GM20000 (cell line): ENCODE results near the gene TPBGL.

Source experiments
- DNase-seq: peaks from one replicate; pipeline ENCODE4 v3.0.0; 2012; ENCODE audit warnings: low spot score
- CTCF ChIP-seq: IDR thresholded peaks from 2 replicates; pipeline ENCODE4 v1.5.1; 2012; ENCODE audit warnings: mild to moderate bottlenecking, control low read depth; ENCODE audit errors: extremely low read depth, missing control alignments

Gene TPBGL

GRCh38 chr11:75208446-75208845 lies 32.1 kb upstream of the TPBGL start:
- DNase-seq: no peak
- no peak for TF ChIP-seq CTCF

DNA sequence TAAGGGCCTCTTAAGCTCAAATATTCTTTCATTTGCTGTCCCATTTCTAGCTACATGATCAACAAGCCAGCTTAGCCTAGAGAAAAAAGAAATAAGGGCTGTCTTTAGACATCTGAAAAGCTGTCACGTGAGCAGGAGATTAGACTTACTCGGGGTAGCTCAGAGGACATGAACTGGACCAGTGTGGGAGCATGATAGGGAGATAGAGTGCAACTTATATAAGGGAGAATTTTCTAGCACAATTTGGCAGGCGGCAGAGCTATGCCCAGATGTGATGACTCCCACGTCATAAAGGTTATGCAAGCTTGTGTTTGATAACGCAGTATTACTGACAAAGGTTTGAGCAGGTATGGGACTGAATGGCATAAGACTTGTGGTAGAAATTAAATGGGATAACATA lies 28.2 kb upstream of the TPBGL start:
- DNase-seq: no peak
- TF ChIP-seq CTCF: no peak

DNA sequence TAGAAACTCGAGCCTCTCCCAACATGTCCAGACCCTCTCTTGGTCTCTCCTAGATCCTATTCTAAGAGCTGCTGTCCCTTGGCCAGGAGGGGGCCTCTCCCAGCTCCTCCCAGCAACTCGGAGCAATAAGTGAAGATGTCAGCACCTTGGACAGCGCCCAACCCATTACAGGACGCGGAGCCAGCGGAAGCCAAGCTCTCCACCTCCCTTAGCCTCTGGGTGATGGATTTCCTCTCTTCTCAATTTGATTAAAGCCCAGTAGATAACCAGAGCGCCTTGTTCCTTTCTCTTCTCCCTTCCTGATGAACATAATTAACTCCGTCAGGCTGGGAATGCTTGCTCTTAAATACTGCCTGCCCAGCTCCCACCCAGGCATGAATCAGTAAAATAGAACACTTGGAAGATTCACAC lies 26.2 kb upstream of the TPBGL start:
- DNase-seq: peak; percentile 70

GRCh38 chr11:75214843-75215242 lies 25.7 kb upstream of the TPBGL start:
- no peak for DNase-seq
- TF ChIP-seq CTCF: no peak

More for the DNA sequence above, 26.2 kb upstream of the TPBGL start:
- TF ChIP-seq CTCF: no peak

DNA sequence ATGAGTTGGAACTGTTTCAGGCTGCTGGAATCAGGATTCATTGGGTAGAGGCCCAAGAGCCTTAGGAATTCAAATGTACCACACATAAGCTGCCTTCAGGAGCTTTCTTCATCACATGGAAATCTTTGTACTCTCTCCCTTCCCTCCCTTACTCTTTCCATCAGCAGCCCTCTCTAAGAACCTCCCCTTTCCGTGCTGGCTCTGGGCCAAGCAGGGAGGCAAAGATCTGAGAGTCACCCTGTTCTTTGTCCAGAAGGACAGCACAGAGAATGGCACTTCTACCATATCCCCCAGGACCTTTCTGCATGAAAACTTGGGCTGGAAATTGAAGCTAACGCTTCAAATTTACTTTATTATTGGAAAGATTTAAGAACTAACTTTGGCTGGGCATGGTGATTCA lies 20.7 kb upstream of the TPBGL start:
- DNase-seq: no peak
- no peak for TF ChIP-seq CTCF

GRCh38 chr11:75223954-75224643 lies 16.5 kb upstream of the TPBGL start:
- no peak for DNase-seq
- no peak for TF ChIP-seq CTCF

GRCh38 chr11:75225794-75226193 lies 14.8 kb upstream of the TPBGL start:
- no peak for DNase-seq
- TF ChIP-seq CTCF: no peak
